OCI-LY3 (cell line): ENCODE data around the gene GSK3B.

Experiments used
- H2AFZ ChIP-seq: fragments of 200-600, 300-600 bp; shearing (Covaris generic); 2 replicates; pipeline ENCODE4 v1.6.0; 2014; ENCODE audit warnings: antibody characterized with exemption, low read depth, low read length
- H3K27ac ChIP-seq: fragments of 200-600, 300-600 bp; sonication (generic); 2 replicates; pipeline ENCODE4 v1.5.1; 2014; ENCODE audit warnings: mild to moderate bottlenecking, low read length, moderate library complexity, mixed read lengths
- H3K27me3 ChIP-seq: fragments of 200-600, 300-600 bp; sonication (generic); 2 replicates; pipeline ENCODE4 v1.6.1; 2014; ENCODE audit warnings: low read depth, low read length, mixed read lengths
- H3K36me3 ChIP-seq: fragments of 200-600, 300-600 bp; sonication (generic); replicated peaks from 2 replicates; pipeline ENCODE3; 2014; ENCODE audit warnings: low read depth, low read length, mixed read lengths
- H3K4me1 ChIP-seq: fragments of 300-600, 200-600 bp; sonication (generic); 2 replicates; pipeline ENCODE4 v1.6.1; 2014; ENCODE audit warnings: low read length, mixed read lengths
- H3K4me2 ChIP-seq: fragments of 200-600, 300-600 bp; sonication (generic); 2 replicates; pipeline ENCODE4 v1.6.1; 2014; ENCODE audit warnings: low read length, mixed read lengths
- H3K4me3 ChIP-seq: fragments of 300-600, 200-600 bp; sonication (generic); 2 replicates; pipeline ENCODE4 v1.5.1; 2014; ENCODE audit warnings: antibody characterized with exemption, mild to moderate bottlenecking, low read length, moderate library complexity
- H3K79me2 ChIP-seq: fragments of 300-600, 200-600 bp; shearing (Covaris generic); 2 replicates; pipeline ENCODE4 v1.6.1; 2014; ENCODE audit warnings: mild to moderate bottlenecking, low read length, mixed read lengths
- H3K9ac ChIP-seq: fragments of 300-600, 200-600 bp; shearing (Covaris generic); 2 replicates; pipeline ENCODE4 v1.6.0; 2014; ENCODE audit warnings: mild to moderate bottlenecking, low read length, moderate library complexity
- H3K9me3 ChIP-seq: fragments of 200-600, 300-600 bp; shearing (Covaris generic); 2 replicates; pipeline ENCODE4 v1.6.1; 2014; ENCODE audit warnings: low read length, mixed read lengths; ENCODE audit not compliant: insufficient read depth
- H4K20me1 ChIP-seq: fragments of 200-600, 300-600 bp; sonication (generic); 2 replicates; pipeline ENCODE4 v1.6.1; 2016; ENCODE audit warnings: low read length, mixed read lengths; ENCODE audit not compliant: insufficient read depth
- EZH2phosphoT487 ChIP-seq: fragments of 200-600 bp; shearing (Covaris generic); IDR thresholded peaks from 2 replicates; pipeline ENCODE4 v1.6.1; 2018; ENCODE audit warnings: antibody characterized with exemption, mixed run types, low read depth
- TF ChIP-seq, protein P1 (sequence below): fragments of 200-600, 300-600 bp; sonication (generic); IDR thresholded peaks from 2 replicates; pipeline ENCODE4 v1.5.1; 2014; ENCODE audit warnings: antibody characterized with exemption, low read length, low read depth

The GSK3B gene

DNA sequence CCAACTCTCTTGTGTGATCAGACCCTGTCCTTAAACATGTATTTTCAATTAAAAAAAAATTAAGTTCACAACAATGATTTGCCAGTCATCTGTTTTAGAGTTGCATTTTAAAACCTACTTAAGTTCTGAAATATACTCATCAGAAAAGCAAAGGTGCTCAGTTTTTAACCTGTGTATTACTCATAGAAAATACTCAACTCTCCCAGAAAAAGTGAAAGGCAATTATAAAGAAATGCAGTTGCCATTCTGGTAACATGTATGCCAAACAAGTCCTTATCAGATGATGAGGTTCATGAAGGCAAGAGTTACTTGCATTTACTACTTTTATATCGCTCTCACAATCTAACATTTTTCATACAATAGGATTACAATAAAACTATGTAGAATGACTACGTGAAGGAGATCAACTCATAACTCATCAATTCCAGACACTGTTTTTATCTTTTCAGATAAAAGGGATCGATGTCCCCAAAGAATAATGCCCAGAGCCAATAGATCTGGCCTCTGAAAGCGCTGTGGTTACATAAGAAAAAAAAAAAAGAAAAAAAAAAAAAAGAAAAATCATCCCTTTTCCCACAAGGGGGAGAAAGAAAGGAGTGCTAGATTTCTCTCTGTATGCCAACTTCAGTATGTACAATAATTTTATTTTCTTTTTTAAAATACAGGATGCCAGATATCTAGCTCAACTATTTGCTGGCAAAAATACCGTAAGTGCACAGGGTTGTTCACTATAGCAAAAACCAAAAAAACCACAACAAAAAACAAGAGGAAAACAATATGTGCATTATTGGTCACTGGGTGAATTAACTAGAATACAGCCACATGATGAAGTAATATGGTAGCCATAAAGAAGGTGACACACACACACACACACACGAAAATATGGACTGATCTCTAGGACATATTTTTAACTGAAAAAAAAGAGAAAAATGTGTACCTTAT, 175.0 kb downstream of the GSK3B start:
- Histone ChIP-seq H3K9me3 (no peaks in the 10 kb centered on the region), H2AFZ (no peak overlapping the region), H3K4me1 (no peaks in the 10 kb centered on the region), H3K4me2 (no peak overlapping the region), H3K27ac (no peak overlapping the region), H3K79me2 (no peaks in the 10 kb centered on the region), H4K20me1 (0 out of 2 replicates have a peak, but pooled peaks cover 3% of the 10 kb centered on the region), H3K27me3 (no peaks in the 10 kb centered on the region), H3K36me3 (peaks cover 2% of the 10 kb centered on the region), H3K4me3 (no peak overlapping the region), H3K9ac (no peak overlapping the region)
- TF ChIP-seq EZH2phosphoT487 = no peak
- TF ChIP-seq, protein P1, sequence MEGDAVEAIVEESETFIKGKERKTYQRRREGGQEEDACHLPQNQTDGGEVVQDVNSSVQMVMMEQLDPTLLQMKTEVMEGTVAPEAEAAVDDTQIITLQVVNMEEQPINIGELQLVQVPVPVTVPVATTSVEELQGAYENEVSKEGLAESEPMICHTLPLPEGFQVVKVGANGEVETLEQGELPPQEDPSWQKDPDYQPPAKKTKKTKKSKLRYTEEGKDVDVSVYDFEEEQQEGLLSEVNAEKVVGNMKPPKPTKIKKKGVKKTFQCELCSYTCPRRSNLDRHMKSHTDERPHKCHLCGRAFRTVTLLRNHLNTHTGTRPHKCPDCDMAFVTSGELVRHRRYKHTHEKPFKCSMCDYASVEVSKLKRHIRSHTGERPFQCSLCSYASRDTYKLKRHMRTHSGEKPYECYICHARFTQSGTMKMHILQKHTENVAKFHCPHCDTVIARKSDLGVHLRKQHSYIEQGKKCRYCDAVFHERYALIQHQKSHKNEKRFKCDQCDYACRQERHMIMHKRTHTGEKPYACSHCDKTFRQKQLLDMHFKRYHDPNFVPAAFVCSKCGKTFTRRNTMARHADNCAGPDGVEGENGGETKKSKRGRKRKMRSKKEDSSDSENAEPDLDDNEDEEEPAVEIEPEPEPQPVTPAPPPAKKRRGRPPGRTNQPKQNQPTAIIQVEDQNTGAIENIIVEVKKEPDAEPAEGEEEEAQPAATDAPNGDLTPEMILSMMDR = no peak

DNA sequence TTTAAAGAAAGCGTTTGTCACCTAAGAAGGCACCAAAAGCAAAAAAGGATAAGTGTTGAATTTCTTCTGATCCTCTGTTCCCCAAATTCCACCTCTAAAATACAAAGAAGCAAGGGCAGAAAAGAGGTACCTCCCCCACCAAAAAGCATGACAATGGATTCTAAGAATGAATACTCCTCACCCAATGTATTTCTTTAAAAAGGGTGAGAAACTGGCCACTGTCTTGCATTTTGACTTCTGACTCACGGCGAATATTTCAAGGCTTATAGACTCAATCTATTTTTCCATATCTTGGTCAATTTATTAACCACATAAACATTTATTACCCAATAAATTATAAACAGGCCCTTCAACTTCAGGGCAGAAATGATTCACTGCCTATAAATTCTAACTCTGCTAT, 181.2 kb downstream of the GSK3B start:
- Histone ChIP-seq H3K4me2 (no peak overlapping the region), H3K4me3 (no peak overlapping the region), H3K9ac (no peak overlapping the region), H3K79me2 (no peaks in the 10 kb centered on the region), H4K20me1 (no peaks in the 10 kb centered on the region), H3K36me3 (peaks cover 17% of the 10 kb centered on the region), H3K4me1 (peaks cover 6% of the 10 kb centered on the region), H2AFZ (no peak overlapping the region), H3K9me3 (no peaks in the 10 kb centered on the region), H3K27me3 (no peaks in the 10 kb centered on the region), H3K27ac (no peak overlapping the region)
- TF ChIP-seq EZH2phosphoT487 = no peak
- TF ChIP-seq, protein P1 = no peak

DNA sequence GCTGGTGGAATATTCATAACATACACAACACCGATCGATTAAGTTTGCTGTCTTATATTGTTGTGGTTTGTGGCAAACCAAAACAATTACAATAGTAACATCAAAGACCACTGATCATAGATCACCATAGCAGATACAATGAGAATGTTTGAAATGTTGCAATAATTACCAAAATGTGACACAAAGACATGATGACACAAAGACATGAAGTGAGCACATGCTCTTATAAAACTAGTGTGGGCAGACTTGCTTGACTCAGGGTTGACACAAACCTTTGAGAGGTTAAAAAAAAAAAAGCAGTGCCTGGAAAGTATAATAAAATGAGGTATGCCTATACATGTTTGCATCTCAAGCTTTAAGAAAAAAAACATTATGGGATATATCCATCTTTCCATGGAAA, 182.0 kb downstream of the GSK3B start:
- Histone ChIP-seq H3K4me2 (no peak overlapping the region), H3K4me3 (no peak overlapping the region), H3K4me1 (peaks cover 6% of the 10 kb centered on the region), H4K20me1 (no peaks in the 10 kb centered on the region), H3K9me3 (no peaks in the 10 kb centered on the region), H3K27me3 (no peaks in the 10 kb centered on the region), H3K36me3 (peaks cover 17% of the 10 kb centered on the region), H3K27ac (no peak overlapping the region), H3K9ac (no peak overlapping the region), H2AFZ (no peak overlapping the region), H3K79me2 (no peaks in the 10 kb centered on the region)
- TF ChIP-seq, protein P1 = no peak
- TF ChIP-seq EZH2phosphoT487 = no peak

DNA sequence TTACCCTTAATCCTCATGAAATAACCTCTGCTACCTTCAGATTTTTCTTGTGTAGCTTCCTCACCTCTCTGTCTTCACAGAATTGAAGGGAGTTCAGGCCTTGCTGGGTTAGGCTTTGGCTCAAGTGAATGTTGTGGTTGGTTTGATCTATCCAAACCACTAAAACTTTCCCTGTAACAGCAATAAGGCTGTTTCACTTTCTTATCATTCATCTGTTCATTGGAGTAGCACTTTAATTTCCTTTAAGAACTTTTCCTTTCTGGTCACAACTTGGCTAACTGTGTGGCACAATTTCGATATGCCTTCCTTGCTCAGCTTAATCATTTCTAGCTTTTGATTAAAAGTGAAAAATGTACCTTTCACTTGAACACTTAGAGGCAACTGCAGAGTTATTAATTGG, 182.5 kb downstream of the GSK3B start:
- Histone ChIP-seq H3K27me3 (no peaks in the 10 kb centered on the region), H3K9me3 (no peaks in the 10 kb centered on the region), H4K20me1 (no peaks in the 10 kb centered on the region), H3K4me3 (no peak overlapping the region), H3K79me2 (no peaks in the 10 kb centered on the region), H2AFZ (no peak overlapping the region), H3K9ac (no peak overlapping the region), H3K4me2 (no peak overlapping the region), H3K27ac (no peak overlapping the region), H3K36me3 (peaks cover 17% of the 10 kb centered on the region), H3K4me1 (peaks cover 6% of the 10 kb centered on the region)
- no peak for TF ChIP-seq EZH2phosphoT487
- TF ChIP-seq, protein P1 = no peak
